HG03135 (cell line): Measurements from ENCODE around the gene IFITM10.

ENCODE experiments used
- ATAC-seq: cut with Tn5 transposase; IDR thresholded peaks from one replicate; pipeline ENCODE4 v1.9.1; 2021; ENCODE audit warnings: mild to moderate bottlenecking, moderate library complexity; ENCODE audit not compliant: unreplicated experiment

Gene IFITM10

DNA sequence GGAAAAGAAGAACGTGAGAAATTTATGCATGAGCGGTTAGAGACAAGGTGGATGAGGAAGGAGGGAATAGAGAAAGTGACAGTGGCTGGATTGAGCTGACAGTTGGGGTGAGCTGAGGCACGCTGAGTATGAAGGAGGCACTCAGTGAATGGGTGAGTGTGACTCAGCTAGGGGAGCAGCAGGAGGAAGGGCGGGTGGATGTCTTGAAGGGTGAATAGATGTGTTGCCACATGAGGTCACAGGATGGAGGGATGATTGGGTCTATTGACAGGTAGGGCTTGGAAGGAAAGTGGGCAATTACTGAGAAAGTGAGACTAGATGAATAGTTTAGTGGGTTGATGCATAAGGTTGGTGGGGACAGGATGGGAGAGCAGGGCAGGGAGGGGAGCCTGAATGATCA is 8.0 kb downstream of the IFITM10 start:
- no peak for ATAC-seq

DNA sequence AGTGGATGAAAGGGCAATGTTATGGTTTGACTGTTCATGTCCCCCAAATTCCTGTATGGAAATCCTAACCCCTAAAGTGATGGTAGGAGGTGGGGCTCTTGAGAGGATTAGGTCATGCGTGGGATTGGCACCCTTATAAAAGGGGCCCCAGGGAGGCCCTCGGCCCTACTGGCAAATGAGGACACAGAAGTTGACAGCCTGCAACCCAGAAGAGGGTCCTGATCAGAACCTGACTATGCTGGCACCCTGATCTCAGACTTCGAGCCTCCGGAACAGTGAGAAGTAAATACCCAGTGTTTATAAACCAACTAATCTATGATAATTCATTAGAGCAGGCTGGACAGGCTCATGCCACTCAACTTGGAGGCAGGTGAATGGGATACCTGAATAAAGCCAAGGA is 8.7 kb downstream of the IFITM10 start:
- no peak for ATAC-seq

DNA sequence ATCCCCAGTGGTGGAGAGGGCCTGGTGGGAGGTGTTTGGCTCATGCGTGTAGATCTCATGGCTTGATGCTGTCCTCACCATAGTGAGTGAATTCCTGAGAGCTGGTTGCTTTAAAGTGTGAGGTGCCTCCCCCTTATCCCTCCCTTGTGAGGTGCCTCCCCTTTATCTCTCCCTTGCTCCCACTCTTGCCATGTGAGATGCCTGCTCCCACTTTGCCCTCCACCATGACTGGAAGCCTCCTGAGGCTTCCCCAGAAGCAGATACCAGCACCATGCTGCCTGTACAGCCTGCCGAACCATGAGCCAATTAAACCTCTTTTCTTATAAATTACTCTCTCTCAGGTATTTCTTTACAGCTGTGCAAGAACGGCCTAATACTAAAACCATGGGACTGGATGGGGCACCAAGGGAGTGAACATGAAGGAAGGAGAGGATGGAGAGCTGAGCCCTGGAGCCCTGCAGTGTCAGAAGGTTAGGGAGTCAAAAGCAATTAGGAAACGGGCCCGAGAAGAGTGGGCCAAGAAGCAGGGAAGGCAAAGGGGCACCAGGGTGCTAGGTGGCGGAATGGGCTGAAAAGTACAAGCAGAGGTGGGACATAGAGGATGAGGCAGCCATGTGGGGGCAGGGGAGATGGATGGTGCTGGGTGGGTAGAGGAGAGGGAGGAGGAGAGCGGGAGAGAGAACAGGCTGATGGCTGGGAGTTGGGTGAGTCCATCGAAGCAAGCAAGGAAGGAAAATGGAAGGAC is 9.4 kb downstream of the IFITM10 start:
- ATAC-seq = no peak

DNA sequence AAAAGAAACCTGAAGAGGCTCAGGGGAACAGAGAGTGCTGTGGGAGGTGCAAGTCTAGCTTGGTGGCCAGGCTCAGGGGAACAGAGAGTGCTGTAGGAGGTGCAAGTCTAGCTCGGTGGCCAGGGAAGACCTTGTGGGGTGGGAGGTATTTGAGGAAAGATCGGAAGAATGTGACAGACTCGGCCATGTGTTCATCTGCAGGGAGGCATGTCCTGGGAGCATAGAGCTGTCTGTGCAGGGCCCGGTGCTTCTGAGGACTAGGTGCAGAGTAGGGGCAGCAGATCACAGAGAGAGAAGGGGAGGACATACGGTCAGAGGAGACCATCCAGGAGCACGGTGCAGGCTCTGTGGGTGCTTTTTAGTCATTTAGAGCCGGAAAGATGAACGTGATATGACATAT is 10.8 kb downstream of the IFITM10 start:
- ATAC-seq = no peak

DNA sequence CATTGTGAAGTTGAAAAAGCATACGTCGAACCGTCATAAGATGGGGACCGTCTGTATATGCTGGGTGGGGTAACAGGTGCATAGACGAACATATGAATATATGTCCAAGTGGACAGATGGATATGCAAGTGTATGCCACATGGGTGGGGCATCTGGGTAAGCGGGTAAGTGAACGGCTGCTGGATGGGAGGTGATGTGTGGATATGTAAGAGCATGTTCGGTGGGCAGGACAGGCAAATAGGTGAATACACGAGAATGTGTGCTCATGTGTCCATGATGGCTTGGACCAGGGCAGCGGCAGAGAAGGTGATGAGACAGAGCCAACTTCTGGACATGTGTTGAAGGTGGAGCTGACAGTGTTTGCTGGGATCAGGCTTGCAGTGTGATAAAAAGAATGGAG is 12.0 kb downstream of the IFITM10 start:
- ATAC-seq = no peak

DNA sequence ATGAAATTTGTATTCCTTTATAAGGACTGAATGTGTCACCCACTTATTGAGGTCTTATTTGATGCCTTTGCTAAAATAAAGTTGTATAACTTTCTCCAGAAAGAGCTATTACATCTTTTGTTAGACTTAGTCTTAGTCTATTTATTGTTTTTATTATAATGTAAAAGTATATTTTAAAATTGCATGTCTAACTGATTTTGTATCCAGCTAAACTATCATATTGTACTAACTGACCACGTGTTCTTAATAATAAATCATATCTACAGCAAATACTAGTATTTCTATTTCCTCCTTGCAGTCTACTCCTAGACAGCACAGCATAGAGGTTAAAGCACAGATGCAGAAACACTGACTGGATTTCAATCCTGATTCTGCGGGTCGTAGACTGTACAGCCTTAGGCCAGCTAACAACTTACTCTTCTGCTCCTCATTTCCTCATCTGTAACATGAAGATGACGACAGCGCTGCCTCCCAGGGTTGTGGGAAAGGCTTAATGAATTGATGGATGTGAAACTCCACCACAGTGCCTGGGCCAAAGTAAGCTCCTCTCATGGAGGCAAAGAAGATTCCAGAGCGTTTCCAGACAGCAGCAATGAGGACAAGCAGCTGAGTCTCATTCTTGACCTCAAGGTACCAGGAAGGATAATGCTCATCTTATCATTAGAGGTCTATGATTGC is 13.2 kb downstream of the IFITM10 start:
- ATAC-seq = no peak

DNA sequence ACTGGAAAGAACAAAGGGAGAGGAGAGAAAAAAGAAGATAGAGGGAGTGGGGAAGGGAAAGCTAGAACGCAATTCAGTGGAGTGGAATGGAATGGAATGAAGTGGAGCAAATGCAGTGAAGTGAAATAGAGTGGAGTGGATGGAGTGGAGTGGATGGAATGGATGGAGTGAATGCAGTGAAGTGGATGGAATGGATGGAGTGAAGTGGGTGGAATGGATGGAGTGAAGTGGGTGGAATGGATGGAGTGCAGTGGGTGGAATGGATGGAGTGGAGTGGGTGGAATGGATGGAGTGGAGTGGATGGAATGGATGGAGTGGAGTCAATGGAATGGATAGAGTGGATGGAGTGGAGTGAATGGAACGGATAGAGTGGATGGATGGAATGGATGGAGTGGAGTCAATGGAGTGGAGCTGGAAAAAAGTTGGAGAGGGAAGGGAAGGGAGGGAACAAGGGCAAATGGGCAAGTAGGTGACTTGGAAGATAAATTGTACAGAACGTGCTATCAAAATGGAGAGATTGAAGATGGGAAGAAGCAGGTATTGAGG is 13.9 kb downstream of the IFITM10 start:
- ATAC-seq = no peak

DNA sequence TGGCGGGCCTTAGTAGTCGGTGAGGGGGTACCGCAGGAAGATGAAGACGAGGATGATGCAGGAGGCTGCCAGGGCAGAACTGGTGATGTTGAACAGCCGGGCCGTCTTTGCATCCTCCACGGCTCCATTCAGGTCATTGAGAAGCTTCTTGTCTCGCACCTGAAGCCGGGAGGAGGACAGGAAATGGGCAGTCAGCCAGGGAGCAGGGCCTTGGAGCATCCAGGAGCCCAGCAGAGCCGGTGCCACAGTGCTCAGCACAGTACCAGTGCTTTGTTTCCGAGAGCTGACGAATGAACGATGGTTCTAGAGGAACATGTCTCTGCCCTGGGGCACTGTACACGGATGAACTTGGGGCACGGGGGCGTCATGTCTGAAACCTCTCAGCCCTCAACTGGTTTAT is 15.1 kb downstream of the IFITM10 start:
- no peak for ATAC-seq

DNA sequence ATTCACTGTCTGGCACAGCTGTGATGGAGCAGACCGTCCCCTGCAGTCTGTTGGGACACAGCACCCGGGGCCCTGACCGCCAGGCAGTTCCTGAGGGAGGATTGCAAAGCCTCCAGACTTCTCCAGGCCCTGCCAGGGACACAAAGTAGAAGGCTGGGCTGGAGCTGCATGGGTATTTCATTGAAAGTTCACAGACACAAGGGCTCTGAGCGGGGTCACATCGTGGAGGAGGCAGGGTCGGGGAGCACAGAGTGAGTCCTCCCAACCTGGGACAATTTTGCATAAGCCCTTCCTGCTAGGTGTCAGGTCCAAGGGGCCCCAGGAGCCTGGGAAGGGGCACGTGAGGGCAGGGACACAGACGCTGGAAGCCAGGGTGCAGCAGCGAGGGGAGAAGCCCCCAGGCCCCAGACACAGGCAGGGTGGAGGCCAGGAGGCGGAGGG is 15.7 kb downstream of the IFITM10 start:
- no peak for ATAC-seq

DNA sequence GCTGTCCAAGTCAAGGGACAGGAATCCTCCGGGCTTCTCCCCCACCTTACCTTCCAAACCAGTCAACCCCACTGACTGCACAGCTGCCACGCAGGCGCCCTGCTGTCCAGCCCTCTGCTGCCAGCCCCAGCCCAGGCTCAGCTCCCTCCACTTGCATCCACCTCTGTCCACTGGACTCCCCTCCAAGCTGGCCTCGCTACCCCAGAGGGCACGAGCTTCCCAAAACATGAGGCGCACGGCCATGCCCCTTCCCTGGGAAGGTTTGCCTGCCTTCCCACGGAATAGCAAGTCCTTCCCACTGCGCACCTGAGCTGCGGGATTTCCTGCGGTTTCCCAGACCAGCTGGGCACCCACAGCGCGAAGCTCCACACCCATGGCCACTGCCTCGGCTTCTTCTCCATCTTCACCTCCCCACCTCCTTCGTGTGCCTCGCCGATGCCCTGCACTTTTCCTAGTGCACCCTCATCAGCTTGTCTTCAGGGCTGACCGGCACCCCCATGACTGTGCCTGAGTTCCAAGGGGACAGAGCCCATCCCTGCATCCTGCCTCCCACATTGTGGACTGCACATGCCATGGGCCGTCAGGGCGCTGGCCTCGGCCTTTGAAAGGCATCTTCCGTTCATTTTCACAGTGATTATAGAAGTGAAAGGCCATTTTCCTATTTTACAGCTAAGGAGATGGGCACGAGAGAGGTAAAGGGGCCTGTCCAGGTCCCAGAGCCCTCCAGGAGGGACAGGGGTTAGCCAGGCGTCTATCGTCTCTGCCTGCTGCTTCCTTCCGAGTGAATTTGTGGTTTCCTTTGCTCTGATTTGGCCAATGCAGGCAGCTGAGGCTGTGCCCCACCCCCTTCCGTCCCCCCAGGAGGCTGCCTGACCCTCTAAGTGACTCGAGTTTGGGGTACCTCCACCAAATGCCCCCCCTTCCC is 16.4 kb downstream of the IFITM10 start:
- ATAC-seq = no peak

DNA sequence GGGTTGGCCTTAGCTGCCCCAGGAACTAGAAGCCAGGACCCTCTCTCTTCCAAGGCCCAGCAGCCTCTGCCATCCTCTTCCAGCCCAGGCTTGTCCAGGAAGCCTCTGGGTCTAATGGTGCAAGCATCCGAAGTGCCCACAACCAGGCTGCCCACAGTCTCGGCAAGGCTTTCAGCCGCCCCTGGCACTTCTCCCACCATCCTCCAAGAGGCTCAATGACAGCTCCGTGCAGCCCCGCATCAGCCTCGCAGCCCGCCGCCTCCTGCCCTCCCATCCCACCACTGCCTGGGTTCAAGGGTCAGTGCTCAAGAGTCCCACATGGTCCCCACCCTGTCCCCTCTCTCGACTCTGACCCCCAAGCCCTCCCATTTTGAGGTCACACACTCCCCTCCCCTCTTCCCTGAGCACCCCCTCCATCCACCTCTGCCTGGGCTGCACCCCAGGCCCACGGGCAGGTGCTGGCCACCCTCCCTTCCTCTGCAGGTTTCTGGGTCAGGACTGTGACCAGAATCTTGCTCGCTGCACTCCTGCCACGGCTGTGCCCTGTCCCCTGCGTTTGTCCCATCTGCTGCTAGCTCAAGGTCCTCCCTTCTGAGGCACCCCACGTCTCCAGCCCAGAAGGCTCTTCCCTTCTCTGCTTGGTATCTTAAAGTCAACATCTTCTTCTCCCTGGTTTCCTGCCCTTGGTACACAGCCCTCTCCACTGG is 17.2 kb downstream of the IFITM10 start:
- ATAC-seq = no peak

DNA sequence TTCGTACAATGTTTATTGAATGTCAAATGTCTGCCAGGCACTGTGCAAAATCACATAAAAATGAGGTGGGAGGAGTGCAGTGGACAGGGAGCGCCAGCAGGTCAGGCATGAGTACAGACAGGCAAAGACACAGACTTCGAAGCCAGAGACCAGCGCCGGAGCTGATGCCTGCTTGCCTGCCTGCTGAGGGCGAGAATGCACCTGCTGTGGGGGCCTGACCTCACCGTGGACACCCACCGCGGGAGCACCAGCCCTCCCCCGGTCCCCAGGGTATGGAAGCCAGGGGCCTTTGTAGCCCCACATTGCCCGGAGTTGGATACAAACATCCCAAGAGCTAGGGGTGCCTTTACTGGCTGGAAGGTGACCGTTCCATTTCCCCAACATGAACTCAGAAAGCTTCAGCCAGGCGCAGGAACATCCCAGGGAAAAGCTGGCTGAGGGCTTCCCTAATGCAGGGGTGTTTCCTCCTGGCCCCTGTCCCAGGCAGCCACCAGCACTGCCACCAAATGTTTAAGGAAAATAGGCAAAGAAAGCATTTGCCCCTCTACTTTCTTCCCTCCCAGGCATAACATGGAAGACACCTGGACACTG is 17.9 kb downstream of the IFITM10 start:
- ATAC-seq = no peak

DNA sequence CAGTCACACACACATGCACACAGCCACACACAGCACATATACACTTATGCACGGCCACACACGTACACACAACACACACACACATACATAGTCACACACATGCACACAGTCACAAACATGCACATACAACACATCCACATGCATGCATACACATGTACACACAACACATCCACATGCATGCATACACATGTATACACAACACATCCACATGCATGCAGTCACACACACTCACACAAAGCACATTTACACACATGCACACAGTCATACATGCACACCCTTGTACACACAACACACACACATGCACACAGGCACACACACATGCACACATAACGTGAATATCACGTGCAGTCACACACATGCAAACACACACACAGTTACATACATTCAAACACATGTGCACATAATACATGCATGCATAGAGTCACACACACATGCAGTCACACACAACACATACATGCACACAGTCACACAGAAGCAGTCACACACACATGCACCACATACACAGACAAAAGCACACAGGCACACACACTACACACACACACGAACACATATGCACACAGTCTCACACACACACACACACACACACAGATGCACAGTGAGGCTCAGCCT is 18.8 kb downstream of the IFITM10 start:
- no peak for ATAC-seq

DNA sequence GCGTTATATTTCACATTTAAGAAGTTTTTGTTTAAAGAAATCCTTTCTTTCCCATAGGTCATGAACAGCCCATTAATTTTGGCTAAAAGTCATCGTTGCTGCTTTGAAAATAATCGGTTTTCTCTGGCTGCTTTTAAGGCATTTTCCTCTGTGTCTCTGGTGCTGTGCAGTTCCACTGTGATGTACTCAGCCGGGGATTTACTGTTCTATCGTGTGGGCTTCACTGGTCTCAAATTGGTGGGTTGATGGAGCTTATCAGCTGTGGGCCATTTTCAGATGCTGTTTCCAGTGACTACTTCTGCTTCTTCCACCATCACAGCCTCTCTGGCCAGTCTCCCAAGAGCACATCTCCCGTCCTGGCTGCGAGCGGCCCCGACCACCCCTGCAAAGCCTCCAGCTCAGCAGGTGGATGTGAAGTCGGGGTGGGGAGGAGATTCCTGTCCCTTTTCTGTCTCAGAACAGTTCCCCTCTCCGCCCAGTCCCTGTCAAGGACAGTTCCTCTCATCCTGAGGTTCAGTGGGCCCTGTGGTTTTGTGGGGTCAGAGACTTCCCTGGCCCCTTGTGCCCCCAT is 20.3 kb downstream of the IFITM10 start:
- ATAC-seq = no peak

DNA sequence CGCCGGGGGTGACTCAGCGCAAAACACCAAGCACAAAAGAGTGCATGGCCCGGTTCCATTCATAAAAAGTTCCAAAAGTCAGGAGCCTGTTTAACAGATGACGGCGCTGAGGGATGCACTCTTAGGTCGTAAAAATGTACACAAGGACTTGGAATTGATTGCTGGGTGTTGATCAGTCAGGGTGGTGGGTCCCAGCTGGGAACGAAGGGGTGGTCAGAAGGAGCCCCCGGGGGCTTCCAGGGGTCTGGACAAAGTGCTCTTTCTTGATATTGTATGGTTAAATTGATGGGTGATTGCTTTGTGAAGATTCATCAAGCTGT is 20.7 kb downstream of the IFITM10 start:
- no peak for ATAC-seq

DNA sequence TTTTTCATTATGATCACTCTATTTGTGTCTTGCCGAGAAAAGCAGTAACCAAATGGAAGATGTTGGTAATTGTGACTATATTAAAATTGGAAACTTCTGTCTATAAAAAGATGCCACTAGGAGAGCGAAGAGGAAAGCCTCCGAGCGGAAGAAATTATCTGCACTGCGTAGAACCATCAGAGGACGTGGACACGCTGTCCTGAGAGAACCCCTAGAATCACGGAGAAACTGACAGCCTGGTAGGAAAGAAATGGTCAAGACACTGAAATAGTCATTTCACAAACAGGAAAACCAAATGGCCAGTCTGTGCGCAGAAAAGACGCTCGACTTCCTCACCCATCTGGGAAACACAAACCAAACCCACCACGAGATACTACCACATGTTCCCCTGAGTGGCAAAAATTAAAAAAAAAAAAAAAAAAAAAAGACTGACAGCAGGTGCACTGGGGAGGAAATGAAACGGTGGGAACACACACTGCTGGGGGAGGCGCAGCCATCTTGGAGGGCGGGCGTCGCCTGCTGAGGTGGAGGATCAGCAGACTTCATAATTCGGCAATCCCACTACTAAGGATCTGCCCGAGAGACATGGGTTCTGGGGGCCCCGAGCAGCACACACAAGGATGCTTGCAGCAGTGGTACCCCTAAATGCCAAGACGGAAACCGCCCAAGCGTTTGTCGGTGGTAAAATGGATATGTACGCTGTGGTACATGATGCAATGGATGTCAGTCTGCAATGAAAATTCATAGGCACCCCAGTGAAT is 21.3 kb downstream of the IFITM10 start:
- ATAC-seq = no peak

DNA sequence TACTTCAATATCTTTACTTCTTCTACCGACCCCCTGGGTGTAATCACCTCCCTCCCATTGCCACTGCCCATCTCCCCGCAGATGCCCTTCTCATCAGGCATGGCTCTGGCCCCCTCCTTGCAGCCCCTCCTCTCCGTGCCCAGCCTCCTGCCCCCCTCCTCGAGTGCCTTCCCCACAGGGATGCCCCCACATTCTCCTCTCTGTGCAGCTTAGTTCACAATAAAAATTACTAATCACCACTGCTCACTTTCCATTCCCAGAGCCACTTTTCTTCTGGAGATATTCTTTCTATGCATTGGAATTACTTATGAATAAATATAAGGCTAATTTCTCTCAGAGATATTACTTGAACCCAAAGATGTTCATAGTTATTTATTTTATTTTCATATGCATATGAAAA is 22.1 kb downstream of the IFITM10 start:
- no peak for ATAC-seq

DNA sequence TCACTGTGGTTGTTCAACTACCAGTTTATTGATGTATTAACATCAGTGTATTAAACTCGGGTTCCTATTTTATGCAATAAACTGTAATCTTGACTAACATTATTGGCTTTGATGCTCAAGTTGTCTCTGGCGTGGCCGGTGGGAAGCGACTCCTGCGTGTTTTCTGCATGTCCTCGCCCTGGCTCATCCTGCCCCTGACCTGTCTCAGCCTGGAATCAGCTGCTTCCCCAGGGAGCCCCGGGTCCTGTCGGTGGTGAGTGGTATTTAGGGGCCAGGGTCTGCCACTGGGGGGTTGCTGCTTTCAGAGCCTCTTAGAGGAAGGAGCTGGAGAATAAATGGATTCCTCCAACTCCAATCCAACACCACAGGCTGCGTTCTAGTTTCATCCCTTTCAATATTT is 22.5 kb downstream of the IFITM10 start:
- no peak for ATAC-seq

DNA sequence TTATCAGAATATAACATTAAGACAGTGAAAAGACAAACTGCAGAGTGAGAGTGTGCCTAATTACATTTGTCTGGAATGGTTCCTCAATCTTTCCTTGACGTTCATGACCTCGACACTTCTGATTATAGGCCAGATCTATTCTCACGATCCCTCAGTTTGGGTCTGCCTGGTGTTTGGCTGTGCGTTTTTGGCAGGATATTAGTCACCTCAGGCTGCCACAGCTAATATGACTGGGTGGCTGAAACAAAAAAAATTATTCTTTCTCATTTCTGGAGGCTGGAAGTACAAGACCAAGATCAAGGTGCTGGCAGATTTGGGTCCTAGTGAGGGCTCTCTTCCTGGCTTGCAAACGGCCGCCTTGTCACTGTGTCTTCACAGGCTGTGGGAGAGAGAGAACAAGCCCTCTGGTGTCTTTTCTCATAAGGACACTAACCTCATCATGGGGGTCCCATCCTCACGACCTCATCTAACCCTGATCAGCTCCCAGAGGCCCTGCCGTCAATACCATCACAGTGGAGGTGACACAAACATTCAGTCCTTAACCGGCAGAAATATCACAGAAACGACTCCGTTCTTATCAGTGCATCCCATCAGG is 23.2 kb downstream of the IFITM10 start:
- ATAC-seq = no peak
